Calu3 (cell line): ENCODE results near the gene FAM193A. TPM values are rescaled to one million over a fixed set of nuclear protein-coding genes. Genes with fewer than 3 reads are reported as not detected.

Source experiments
- BruUV-seq: library from RNA; stranded (reverse); fragments of 400-500 nt; replicated peaks from 2 replicates; lab custom pipeline; 2021; lab: Mats Ljungman, UMichigan
- CTCF ChIA-PET: fragments of 300-600 bp; sonication (Branson Sonifier 250); formaldehyde crosslinking; loops from one replicate; lab custom pipeline; 2022; ENCODE audit warnings: antibody characterized with exemption; lab: Charles Lee
- DNase-seq: peaks from one replicate; pipeline ENCODE4 v3.0.0; 2022
- H3K27ac Mint-ChIP-seq: one replicate; pipeline ENCODE4 v1.8.0; 2022; ENCODE audit warnings: mixed read lengths; ENCODE audit not compliant: unreplicated experiment
- H3K27me3 Mint-ChIP-seq: one replicate; pipeline ENCODE4 v1.8.0; 2022; ENCODE audit warnings: mixed read lengths; ENCODE audit not compliant: unreplicated experiment
- H3K36me3 Mint-ChIP-seq: one replicate; pipeline ENCODE4 v1.8.0; 2022; ENCODE audit warnings: mild to moderate bottlenecking, moderate library complexity, mixed read lengths; ENCODE audit not compliant: insufficient read depth, unreplicated experiment
- H3K4me1 Mint-ChIP-seq: one replicate; pipeline ENCODE4 v1.8.0; 2022; ENCODE audit warnings: mild to moderate bottlenecking, low read depth, mixed read lengths; ENCODE audit not compliant: unreplicated experiment
- H3K4me3 Mint-ChIP-seq: one replicate; pipeline ENCODE4 v1.8.0; 2022; ENCODE audit warnings: mild to moderate bottlenecking, low read depth, moderate library complexity, mixed read lengths; ENCODE audit not compliant: unreplicated experiment
- H3K9me3 Mint-ChIP-seq: one replicate; pipeline ENCODE4 v1.8.0; 2022; ENCODE audit warnings: low read depth, mixed read lengths; ENCODE audit not compliant: unreplicated experiment
- intact Hi-C: fragments of 100-400 bp; cut with micrococcal nuclease; formaldehyde crosslinking; loops from one replicate; pipeline ENCODE4 v1.10.0; 2022; ENCODE audit not compliant: unreplicated experiment
- total RNA-seq: library from RNA; stranded (reverse); gene quantifications from 2 replicates; pipeline ENCODE4 v1.2.3, GENCODE V29; 2022
- TF ChIP-seq, protein P1 (sequence below): fragments of 200-600 bp; IDR thresholded peaks from one replicate; pipeline ENCODE4 v1.8.0; 2022; ENCODE audit warnings: antibody characterized with exemption; ENCODE audit not compliant: unreplicated experiment

Gene FAM193A
- total RNA-seq, 1 experiment from 2014 or later: 20.0 TPM

DNA sequence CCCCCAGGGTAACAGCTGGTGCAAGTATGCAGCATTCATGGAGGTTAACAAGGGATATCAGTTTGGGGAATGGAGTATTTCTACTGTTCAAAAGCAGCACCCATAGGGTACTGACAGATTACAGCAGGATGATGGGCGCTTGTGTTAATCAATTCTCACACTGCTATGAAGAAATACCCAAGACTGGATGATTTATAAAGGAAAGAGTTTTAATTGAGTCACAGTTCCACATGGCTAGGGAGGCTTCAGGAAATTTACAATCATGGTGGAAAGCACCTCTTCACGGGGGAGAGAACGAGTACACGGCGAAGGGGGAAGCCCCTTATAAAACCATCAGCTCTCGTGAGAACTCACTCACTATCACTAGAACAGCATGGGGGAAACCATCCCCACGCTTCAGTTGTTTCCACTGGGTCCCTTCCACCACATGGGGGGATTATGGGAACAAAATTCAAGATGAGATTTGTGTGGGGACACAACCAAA, 155.5 kb downstream of the FAM193A start:
- Mint-ChIP-seq H3K36me3 (peaks cover 16% of the 10 kb centered on the region), H3K4me1 (no peaks in the 10 kb centered on the region), H3K27ac (no peak overlapping the region), H3K27me3 (no peaks in the 10 kb centered on the region), H3K9me3 (no peaks in the 10 kb centered on the region), H3K4me3 (no peak overlapping the region)
- intact Hi-C loops: no loop called here
- DNase-seq: no peak
- TF ChIP-seq, protein P1, sequence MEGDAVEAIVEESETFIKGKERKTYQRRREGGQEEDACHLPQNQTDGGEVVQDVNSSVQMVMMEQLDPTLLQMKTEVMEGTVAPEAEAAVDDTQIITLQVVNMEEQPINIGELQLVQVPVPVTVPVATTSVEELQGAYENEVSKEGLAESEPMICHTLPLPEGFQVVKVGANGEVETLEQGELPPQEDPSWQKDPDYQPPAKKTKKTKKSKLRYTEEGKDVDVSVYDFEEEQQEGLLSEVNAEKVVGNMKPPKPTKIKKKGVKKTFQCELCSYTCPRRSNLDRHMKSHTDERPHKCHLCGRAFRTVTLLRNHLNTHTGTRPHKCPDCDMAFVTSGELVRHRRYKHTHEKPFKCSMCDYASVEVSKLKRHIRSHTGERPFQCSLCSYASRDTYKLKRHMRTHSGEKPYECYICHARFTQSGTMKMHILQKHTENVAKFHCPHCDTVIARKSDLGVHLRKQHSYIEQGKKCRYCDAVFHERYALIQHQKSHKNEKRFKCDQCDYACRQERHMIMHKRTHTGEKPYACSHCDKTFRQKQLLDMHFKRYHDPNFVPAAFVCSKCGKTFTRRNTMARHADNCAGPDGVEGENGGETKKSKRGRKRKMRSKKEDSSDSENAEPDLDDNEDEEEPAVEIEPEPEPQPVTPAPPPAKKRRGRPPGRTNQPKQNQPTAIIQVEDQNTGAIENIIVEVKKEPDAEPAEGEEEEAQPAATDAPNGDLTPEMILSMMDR: no peak
- CTCF ChIA-PET: no interaction called here
- no TSS peak for BruUV-seq

GRCh38 chr4:2694691-2695090, 158.2 kb downstream of the FAM193A start:
- no peak for DNase-seq
- Mint-ChIP-seq H3K27me3 (no peaks in the 10 kb centered on the region), H3K9me3 (no peaks in the 10 kb centered on the region), H3K27ac (no peak overlapping the region), H3K36me3 (peaks cover 17% of the 10 kb centered on the region), H3K4me3 (no peak overlapping the region), H3K4me1 (no peaks in the 10 kb centered on the region)
- intact Hi-C loops: no loop called here
- TF ChIP-seq, protein P1: no peak
- CTCF ChIA-PET: no interaction called here
- BruUV-seq: no TSS peak

GRCh38 chr4:2695346-2696060, 159.1 kb downstream of the FAM193A start:
- CTCF ChIA-PET: no interaction called here
- Mint-ChIP-seq H3K4me1 (no peaks in the 10 kb centered on the region), H3K27ac (no peak overlapping the region), H3K27me3 (no peaks in the 10 kb centered on the region), H3K4me3 (no peak overlapping the region), H3K9me3 (no peaks in the 10 kb centered on the region), H3K36me3 (peaks cover 11% of the 10 kb centered on the region)
- TF ChIP-seq, protein P1: no peak
- intact Hi-C loops: no loop called here
- DNase-seq: no peak
- no TSS peak for BruUV-seq

GRCh38 chr4:2696423-2696822, 160.0 kb downstream of the FAM193A start:
- peaks cover 11% of the 10 kb centered on the region for H3K36me3 Mint-ChIP-seq
- H3K4me3 Mint-ChIP-seq: no peak overlapping the region
- H3K4me1 Mint-ChIP-seq: no peaks in the 10 kb centered on the region
- H3K27ac Mint-ChIP-seq: no peak overlapping the region
- DNase-seq: no peak
- TF ChIP-seq, protein P1: no peak
- BruUV-seq: no TSS peak
- intact Hi-C loops: no loop called here
- no peaks in the 10 kb centered on the region for H3K27me3 Mint-ChIP-seq
- CTCF ChIA-PET: no interaction called here
- no peaks in the 10 kb centered on the region for H3K9me3 Mint-ChIP-seq
